ENCODE data around the gene PPFIA1. TPM values are rescaled to one million over a fixed set of nuclear protein-coding genes. Genes with fewer than 3 reads are reported as not detected.

Gene PPFIA1
- total RNA-seq, 6 donors from 2014 or later: 53.7 to 164 (median 83.3) TPM

DNA sequence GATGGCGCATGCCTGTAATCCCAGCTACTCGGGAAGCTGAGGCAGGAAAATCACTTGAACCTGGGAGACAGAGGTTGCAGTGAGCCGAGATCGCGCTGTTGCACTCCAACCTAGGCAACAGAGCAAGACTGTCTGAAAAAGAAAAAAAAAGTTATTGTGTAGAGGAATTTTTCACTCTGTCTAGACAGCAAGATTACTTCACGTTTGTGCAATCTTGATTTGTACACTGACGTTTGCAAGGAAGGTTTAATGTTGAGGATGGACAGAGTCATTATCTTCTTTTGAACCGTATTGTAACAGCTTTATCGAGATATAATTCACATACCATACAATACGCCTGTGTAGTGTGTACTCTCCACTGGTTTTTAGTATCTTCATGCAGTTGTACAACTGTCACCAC lies 131.5 kb downstream of the PPFIA1 start:
- Histone ChIP-seq H3K27ac (no peak overlapping the region), H3K27me3 (no peaks in the 10 kb centered on the region), H3K4me1 (peaks cover 19 to 48% (median 31%) of the 10 kb centered on the region in 4 donors), H3K36me3 (peaks cover 0 to 19% (median 11%) of the 10 kb centered on the region in 4 donors), H3K4me3 (no peak overlapping the region), H3K9me3 (no peaks in the 10 kb centered on the region)
- DNase-seq: no peak
- ATAC-seq (ENCODE audit: low FRiP score in 2 of 2): no peak
- TF ChIP-seq POLR2AphosphoS5 (IDR thresholded peaks at IDR 0.05) (no peak), POLR2A (IDR thresholded peaks at IDR 0.05) (no peak)
- TF ChIP-seq, protein P1, sequence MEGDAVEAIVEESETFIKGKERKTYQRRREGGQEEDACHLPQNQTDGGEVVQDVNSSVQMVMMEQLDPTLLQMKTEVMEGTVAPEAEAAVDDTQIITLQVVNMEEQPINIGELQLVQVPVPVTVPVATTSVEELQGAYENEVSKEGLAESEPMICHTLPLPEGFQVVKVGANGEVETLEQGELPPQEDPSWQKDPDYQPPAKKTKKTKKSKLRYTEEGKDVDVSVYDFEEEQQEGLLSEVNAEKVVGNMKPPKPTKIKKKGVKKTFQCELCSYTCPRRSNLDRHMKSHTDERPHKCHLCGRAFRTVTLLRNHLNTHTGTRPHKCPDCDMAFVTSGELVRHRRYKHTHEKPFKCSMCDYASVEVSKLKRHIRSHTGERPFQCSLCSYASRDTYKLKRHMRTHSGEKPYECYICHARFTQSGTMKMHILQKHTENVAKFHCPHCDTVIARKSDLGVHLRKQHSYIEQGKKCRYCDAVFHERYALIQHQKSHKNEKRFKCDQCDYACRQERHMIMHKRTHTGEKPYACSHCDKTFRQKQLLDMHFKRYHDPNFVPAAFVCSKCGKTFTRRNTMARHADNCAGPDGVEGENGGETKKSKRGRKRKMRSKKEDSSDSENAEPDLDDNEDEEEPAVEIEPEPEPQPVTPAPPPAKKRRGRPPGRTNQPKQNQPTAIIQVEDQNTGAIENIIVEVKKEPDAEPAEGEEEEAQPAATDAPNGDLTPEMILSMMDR (IDR thresholded peaks at IDR 0.05): no peak
- WGBS, 2 donors: 82 to 86% methylated on average over 10 of the region's 10 CpGs

DNA sequence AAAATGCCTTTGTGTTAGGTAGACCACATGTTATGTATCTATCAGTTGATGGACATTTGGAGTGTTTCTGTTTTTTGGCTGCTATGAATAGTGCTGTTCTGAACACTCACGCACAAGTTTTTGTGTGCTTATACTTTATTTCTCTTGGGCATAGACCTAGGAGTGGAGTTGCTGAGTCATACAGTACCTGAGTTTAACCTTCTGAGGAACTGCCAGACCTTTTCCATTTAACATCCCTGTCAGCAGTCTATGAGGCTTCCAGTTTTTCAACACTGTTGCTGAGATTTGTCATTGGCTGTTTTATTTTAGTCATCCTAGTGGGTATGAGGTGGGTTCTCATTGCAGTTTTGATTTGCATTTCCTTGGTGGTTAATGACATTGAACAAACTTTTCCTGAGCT lies 132.2 kb downstream of the PPFIA1 start:
- no peak for TF ChIP-seq POLR2AphosphoS5 (IDR thresholded peaks at IDR 0.05)
- TF ChIP-seq, protein P1 (IDR thresholded peaks at IDR 0.05): no peak
- TF ChIP-seq POLR2A (IDR thresholded peaks at IDR 0.05): no peak
- H3K27ac ChIP-seq: no peak overlapping the region
- DNase-seq (no peak), ATAC-seq (ENCODE audit: low FRiP score in 2 of 2) (no peak)
- no peak overlapping the region for H3K4me3 ChIP-seq
- H3K36me3 ChIP-seq: peaks cover 7 to 26% (median 16%) of the 10 kb centered on the region in 4 donors
- peaks cover 14 to 42% (median 24%) of the 10 kb centered on the region in 4 donors for H3K4me1 ChIP-seq
- no peaks in the 10 kb centered on the region for H3K27me3 ChIP-seq
- H3K9me3 ChIP-seq: no peaks in the 10 kb centered on the region
- WGBS, 2 donors: 0 to 50% methylated on average over 1 of the region's 1 CpG

DNA sequence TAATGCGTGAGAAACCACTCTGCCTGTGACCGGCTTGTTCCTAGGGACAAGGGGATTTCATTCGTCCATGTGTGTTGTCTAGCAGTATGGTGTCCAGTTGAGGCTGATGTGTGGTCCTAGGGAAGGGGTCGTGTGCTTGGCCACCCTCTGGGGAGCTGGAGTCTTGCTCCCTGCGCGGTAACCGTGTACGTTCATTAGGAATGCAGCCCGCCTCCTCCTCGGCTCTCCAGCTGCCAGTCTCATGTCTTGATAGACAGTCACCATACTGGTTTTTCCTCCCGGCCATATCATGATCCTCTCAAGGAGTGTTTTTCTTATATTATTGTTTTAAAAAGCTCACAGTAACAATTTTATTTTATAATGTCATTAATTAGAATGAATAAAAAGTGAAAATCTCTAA lies 133.8 kb downstream of the PPFIA1 start:
- no peak for ATAC-seq (ENCODE audit: low FRiP score in 2 of 2)
- DNase-seq: no peak
- no peaks in the 10 kb centered on the region for H3K27me3 ChIP-seq
- peaks cover 15 to 42% (median 29%) of the 10 kb centered on the region in 4 donors for H3K36me3 ChIP-seq
- 85 to 90% methylated on average over 11 of the region's 11 CpGs for WGBS, 2 donors
- no peak overlapping the region for H3K4me3 ChIP-seq
- H3K4me1 ChIP-seq: peaks cover 14 to 27% (median 16%) of the 10 kb centered on the region in 4 donors
- TF ChIP-seq, protein P1 (IDR thresholded peaks at IDR 0.05): no peak
- TF ChIP-seq EP300 (IDR thresholded peaks at IDR 0.05) (no peak), POLR2AphosphoS5 (IDR thresholded peaks at IDR 0.05) (no peak), POLR2A (IDR thresholded peaks at IDR 0.05) (no peak)
- H3K9me3 ChIP-seq: no peaks in the 10 kb centered on the region
- no peak overlapping the region for H3K27ac ChIP-seq

DNA sequence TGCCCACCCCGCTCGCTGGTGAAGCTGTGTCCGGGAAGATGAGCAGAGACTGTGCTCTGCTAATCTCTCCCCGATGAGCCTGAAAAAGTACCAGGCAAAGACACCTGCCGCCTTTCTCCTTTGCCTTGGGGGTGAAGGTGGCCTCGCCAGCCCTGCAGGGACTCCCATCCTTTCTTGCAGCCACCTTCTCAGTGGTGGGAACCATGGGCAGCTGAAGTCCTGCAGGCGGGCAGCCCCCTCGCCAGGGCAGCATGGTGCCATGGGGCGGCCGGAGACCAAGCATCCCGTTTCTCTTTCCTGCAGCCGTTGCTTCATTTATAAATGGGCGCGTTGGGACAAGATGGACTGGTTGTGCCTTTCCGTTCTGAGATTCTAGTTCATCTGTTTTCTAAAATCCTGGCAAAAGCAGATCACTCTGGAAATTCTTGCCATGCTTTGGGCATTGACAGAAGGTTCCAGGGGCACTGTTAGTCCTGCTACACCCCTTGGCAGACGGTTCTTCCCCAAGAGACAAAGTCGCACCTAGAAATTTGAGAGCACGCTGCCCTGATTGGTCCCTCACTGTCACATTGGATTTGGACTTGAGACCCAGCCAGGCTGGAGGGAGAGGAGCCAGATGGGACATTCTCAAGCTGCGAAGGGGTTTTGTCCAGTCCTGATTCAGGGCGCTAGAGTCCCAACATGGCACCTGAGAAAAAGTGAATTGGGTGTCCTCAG lies 135.3 kb downstream of the PPFIA1 start:
- Histone ChIP-seq H3K27ac (no peak overlapping the region), H3K4me1 (peaks cover 0 to 11% (median 2%) of the 10 kb centered on the region in 4 donors), H3K36me3 (peaks cover 22 to 55% (median 42%) of the 10 kb centered on the region in 4 donors), H3K9me3 (no peaks in the 10 kb centered on the region), H3K27me3 (no peaks in the 10 kb centered on the region), H3K4me3 (no peak overlapping the region)
- TF ChIP-seq POLR2A (IDR thresholded peaks at IDR 0.05): no peak
- TF ChIP-seq, protein P1 (IDR thresholded peaks at IDR 0.05): no peak
- ATAC-seq (ENCODE audit: low FRiP score in 2 of 2) (no peak), DNase-seq (no peak)
- 87 to 90% methylated on average over 20 of the region's 20 CpGs for WGBS, 2 donors

DNA sequence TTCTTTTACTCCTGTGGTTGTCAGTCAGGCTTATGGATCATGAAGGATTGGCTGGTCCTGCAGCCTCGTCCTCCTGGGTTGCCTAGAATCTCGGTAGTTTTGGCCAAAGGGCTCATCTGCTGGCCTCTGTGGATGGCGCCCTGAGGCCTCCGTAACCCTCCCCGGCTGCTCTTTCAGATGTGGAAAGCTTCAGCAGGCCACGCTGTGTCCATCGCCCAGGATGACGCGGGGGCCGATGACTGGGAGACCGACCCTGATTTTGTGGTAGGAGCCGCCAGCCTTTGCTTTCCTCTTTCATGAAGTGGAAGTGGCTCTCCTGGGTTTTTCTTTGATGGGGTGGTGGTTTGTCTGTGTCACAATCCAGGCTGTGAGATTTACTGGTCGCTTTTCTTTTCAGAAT lies 136.6 kb downstream of the PPFIA1 start:
- H3K9me3 ChIP-seq: no peaks in the 10 kb centered on the region
- H3K27me3 ChIP-seq: no peaks in the 10 kb centered on the region
- H3K4me3 ChIP-seq: no peak overlapping the region
- H3K36me3 ChIP-seq: peaks cover 27 to 68% (median 54%) of the 10 kb centered on the region in 4 donors
- 79 to 89% methylated on average over 13 of the region's 13 CpGs for WGBS, 2 donors
- TF ChIP-seq EP300 (IDR thresholded peaks at IDR 0.05) (no peak), POLR2A (IDR thresholded peaks at IDR 0.05) (no peak), POLR2AphosphoS5 (IDR thresholded peaks at IDR 0.05) (no peak)
- TF ChIP-seq, protein P1 (IDR thresholded peaks at IDR 0.05): no peak
- ATAC-seq (ENCODE audit: low FRiP score in 2 of 2) (no peak), DNase-seq (no peak)
- H3K27ac ChIP-seq: no peak overlapping the region
- H3K4me1 ChIP-seq: peaks cover 0 to 6% (median 2%) of the 10 kb centered on the region in 4 donors

Data from upper lobe of left lung (tissue), 6 donors.